ENCODE results near the gene ACIN1. TPM values are rescaled to one million over a fixed set of nuclear protein-coding genes. Genes with fewer than 3 reads are reported as not detected.

ACIN1 gene
- total RNA-seq, 2 experiments from 2014 or later = 282 to 288 TPM

- POLR2A ChIA-PET = no interaction called here
- H3K36me3 Mint-ChIP-seq (ENCODE audit: low read depth) = no peaks in the 10 kb centered on the region
- no peak overlapping the region for H3K4me3 Mint-ChIP-seq
Measured at GRCh38 chr14:23136566-23137133, 41.7 kb upstream of the ACIN1 start.

GRCh38 chr14:23132970-23133369 is 38.0 kb upstream of the ACIN1 start:
- Histone ChIP-seq H3K36me3 (ENCODE audit: insufficient read depth, low read length) (no peaks in the 10 kb centered on the region), H3K4me1 (ENCODE audit: insufficient read depth, low read length) (peaks cover 2% of the 10 kb centered on the region), H3K9me3 (ENCODE audit: control insufficient read depth in 1 of 2, insufficient read depth in 1 of 2, low read length in 2 of 2) (no peaks in the 10 kb centered on the region), H3K4me3 (ENCODE audit: low read length) (no peak overlapping the region), H3K27me3 (ENCODE audit: control insufficient read depth in 1 of 2, insufficient read depth in 2 of 2, low read length in 2 of 2) (no peaks in the 10 kb centered on the region), H3K27ac (ENCODE audit: low read depth in 1 of 2, low read length in 2 of 2) (no peak overlapping the region)
- TF ChIP-seq, protein P1, sequence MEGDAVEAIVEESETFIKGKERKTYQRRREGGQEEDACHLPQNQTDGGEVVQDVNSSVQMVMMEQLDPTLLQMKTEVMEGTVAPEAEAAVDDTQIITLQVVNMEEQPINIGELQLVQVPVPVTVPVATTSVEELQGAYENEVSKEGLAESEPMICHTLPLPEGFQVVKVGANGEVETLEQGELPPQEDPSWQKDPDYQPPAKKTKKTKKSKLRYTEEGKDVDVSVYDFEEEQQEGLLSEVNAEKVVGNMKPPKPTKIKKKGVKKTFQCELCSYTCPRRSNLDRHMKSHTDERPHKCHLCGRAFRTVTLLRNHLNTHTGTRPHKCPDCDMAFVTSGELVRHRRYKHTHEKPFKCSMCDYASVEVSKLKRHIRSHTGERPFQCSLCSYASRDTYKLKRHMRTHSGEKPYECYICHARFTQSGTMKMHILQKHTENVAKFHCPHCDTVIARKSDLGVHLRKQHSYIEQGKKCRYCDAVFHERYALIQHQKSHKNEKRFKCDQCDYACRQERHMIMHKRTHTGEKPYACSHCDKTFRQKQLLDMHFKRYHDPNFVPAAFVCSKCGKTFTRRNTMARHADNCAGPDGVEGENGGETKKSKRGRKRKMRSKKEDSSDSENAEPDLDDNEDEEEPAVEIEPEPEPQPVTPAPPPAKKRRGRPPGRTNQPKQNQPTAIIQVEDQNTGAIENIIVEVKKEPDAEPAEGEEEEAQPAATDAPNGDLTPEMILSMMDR (IDR thresholded peaks at IDR 0.05) = no peak
- Mint-ChIP-seq H3K9me3 (no peaks in the 10 kb centered on the region), H3K27me3 (no peaks in the 10 kb centered on the region), H3K27ac (no peak overlapping the region), H3K36me3 (ENCODE audit: low read depth) (no peaks in the 10 kb centered on the region), H3K4me1 (ENCODE audit: low read depth) (peaks cover 4% of the 10 kb centered on the region), H3K4me3 (no peak overlapping the region)
- intact Hi-C loops (cut with DNase I, micrococcal nuclease) = no loop called here
- CTCF ChIA-PET = no interaction called here
- DNase-seq (no peak), ATAC-seq (ENCODE audit: poor library complexity) (no peak)
- POLR2A ChIA-PET = no interaction called here

More at GRCh38 chr14:23136566-23137133, 41.7 kb upstream of the ACIN1 start:
- no peaks in the 10 kb centered on the region for H3K4me1 ChIP-seq (ENCODE audit: insufficient read depth, low read length)
- H3K27ac ChIP-seq (ENCODE audit: low read depth in 1 of 2, low read length in 2 of 2) = no peak overlapping the region
- ATAC-seq (ENCODE audit: poor library complexity) (no peak), DNase-seq (no peak)
- H3K9me3 ChIP-seq (ENCODE audit: control insufficient read depth in 1 of 2, insufficient read depth in 1 of 2, low read length in 2 of 2) = no peaks in the 10 kb centered on the region
- H3K4me3 ChIP-seq (ENCODE audit: low read length) = no peak overlapping the region
- H3K9me3 Mint-ChIP-seq = no peaks in the 10 kb centered on the region
- CTCF ChIA-PET = no interaction called here
- intact Hi-C loops (cut with DNase I, micrococcal nuclease) = no loop called here
- H3K27ac Mint-ChIP-seq = no peak overlapping the region
- TF ChIP-seq, protein P1 (IDR thresholded peaks at IDR 0.05) = no peak
- no peaks in the 10 kb centered on the region for H3K27me3 ChIP-seq (ENCODE audit: control insufficient read depth in 1 of 2, insufficient read depth in 2 of 2, low read length in 2 of 2)
- peaks cover under 1% of the 10 kb centered on the region for H3K27me3 Mint-ChIP-seq
- H3K36me3 ChIP-seq (ENCODE audit: insufficient read depth, low read length) = no peaks in the 10 kb centered on the region
- no peaks in the 10 kb centered on the region for H3K4me1 Mint-ChIP-seq (ENCODE audit: low read depth)

GRCh38 chr14:23131482-23131881 is 36.5 kb upstream of the ACIN1 start:
- H3K27ac Mint-ChIP-seq = no peak overlapping the region
- no peak overlapping the region for H3K4me3 ChIP-seq (ENCODE audit: low read length)
- intact Hi-C loops (cut with DNase I, micrococcal nuclease) = no loop called here
- DNase-seq (no peak), ATAC-seq (ENCODE audit: poor library complexity) (no peak)
- peaks cover 4% of the 10 kb centered on the region for H3K4me1 Mint-ChIP-seq (ENCODE audit: low read depth)
- H3K4me1 ChIP-seq (ENCODE audit: insufficient read depth, low read length) = peaks cover 2% of the 10 kb centered on the region
- ChIA-PET CTCF (no interaction called here), POLR2A (no interaction called here)
- H3K4me3 Mint-ChIP-seq = no peak overlapping the region
- H3K9me3 Mint-ChIP-seq = no peaks in the 10 kb centered on the region
- TF ChIP-seq, protein P1 (IDR thresholded peaks at IDR 0.05) = no peak
- no peaks in the 10 kb centered on the region for H3K36me3 ChIP-seq (ENCODE audit: insufficient read depth, low read length)
- no peaks in the 10 kb centered on the region for H3K27me3 Mint-ChIP-seq
- no peak overlapping the region for H3K27ac ChIP-seq (ENCODE audit: low read depth in 1 of 2, low read length in 2 of 2)
- no peaks in the 10 kb centered on the region for H3K36me3 Mint-ChIP-seq (ENCODE audit: low read depth)
- no peaks in the 10 kb centered on the region for H3K27me3 ChIP-seq (ENCODE audit: control insufficient read depth in 1 of 2, insufficient read depth in 2 of 2, low read length in 2 of 2)
- no peaks in the 10 kb centered on the region for H3K9me3 ChIP-seq (ENCODE audit: control insufficient read depth in 1 of 2, insufficient read depth in 1 of 2, low read length in 2 of 2)
